Omental fat pad (tissue), 4 donors: Measurements from ENCODE around the gene SBDS. TPM values are rescaled to one million over a fixed set of nuclear protein-coding genes. Genes with fewer than 3 reads are reported as not detected.
A peak's percentile ranks its signal among the peaks of the same experiment; 100 is the strongest.
"Not testable (repeated sequence)": the region's sequence is repeated elsewhere in the genome, so short reads cannot be mapped to it uniquely, and the experiment has no call there.

Source experiments
- ATAC-seq: fragments of 150-250 bp; one replicate; pipeline ENCODE4 v1.9.1; 2016; ENCODE audit warnings: mild to moderate bottlenecking, moderate library complexity; ENCODE audit not compliant: low FRiP score
- DNase-seq: peaks from one replicate; pipeline ENCODE4 v3.0.0-alpha.2; 2019; ENCODE audit warnings: low spot score
- CTCF ChIP-seq, 3 donors: fragments of 450-650 bp; IDR thresholded peaks; one replicate each; pipeline ENCODE4 v1.5.1; 2016 to 2017; ENCODE audit warnings: antibody characterized with exemption in 3 of 3, mild to moderate bottlenecking in 3 of 3, moderate library complexity in 2 of 3
- total RNA-seq, 4 donors: library from RNA; depleted of rRNA; stranded (reverse); fragments of >200 nt; gene quantifications; one replicate each; pipeline ENCODE4 v1.1.0, GENCODE V29; 2016

Gene SBDS
- total RNA-seq, result 100 to 1,000 TPM in 3 of 4 donors, 10 to 100 TPM in 1; 90.3 to 159 (median 146) TPM

DNA sequence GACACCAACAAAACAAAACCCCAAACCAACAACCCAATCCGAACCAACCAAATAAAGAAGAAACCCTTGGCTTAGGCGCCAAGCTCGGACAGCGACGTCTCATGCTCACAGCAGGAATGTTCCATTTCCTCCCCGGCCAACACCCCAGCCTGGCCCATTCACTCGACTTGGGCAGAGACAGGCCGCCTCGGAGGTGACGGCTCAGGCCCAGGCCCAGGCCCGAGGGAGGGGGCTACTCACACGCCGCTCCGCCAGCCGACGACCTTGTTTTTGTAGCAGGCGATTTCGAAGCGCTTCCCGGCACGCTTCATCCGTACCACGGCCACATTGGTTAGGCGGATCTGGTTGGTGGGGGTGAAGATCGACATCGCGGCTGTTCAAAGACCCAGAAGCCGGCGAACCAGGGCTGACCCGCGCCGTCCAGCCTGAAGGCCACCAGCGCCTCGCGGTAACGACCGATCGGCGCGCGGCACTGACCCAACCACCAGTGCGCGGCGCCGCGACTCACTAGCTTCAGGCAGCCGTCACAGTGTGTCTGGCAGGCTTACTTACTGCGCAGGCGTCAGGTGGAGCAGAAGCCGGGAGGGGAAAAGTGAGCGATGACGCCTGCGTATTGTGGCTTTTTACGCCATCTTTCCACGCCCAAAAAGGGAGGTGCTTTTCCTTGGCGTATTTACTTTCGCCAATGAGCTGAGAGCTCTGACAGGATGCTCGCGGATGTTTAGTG is at the start of gene SBDS:
TSS of gene SBDS (minus strand) at position 537 of the 727 bp plus-strand sequence. CDS start at position 368, 169 bp downstream.
- ATAC-seq (peak; percentile 84), DNase-seq (peak; percentile 81)

DNA sequence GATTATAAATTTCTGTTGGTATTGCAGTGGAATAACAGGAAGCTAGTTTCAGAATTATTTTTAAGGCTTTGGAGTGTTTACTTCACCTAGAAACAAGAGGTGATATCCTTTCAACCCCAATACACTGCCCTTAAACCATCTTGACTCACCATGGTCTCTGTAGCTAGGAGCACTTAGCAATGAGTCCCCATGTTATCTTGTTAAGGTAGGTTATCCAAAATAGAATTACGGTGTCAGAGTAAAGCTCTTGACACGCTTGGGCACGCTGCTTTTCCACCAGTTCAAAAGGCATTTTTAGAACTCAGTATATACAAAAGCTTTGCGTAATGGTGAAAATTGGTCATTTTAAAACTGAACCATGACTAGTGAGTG is 48.2 kb upstream of the SBDS start:
- not testable (repeated sequence) for DNase-seq, ATAC-seq

DNA sequence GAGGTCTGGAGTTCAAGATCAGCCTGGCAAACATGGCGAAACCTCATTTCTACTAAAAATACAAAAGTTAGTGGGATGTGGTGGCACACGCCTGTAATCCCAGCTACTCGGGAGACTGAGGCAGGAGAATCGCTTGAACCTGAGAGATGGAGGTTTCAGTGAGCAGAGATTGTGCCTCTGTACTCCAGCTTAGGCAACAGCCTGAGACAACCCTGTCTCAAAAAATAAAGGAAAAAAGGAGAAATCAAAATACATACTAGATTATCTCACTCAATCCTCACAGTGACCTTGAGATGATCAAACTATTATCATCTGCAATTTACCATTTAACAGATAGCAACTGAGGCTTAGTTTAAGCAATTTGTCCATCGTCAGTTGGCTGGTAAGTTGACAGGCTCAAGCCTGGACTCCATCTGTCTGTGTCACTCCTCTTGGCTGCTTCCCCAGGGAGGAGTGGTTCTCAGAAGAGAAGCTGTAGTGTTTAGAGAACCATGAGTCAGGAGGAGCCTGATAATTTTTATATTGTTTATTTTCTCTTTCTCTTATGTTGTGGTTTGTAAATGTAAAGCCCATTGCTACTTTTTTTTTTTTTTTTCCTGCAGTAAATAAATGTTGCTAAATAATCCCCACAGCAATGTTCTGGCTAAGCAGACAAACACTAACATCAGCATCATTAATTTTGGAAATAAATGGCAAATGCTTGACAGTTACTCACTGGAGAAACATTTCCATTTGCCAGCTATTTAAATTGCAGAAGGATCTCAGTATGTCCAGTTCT is 47.6 kb upstream of the SBDS start:
- DNase-seq, result not testable (repeated sequence)
- ATAC-seq, result peak; percentile 88

DNA sequence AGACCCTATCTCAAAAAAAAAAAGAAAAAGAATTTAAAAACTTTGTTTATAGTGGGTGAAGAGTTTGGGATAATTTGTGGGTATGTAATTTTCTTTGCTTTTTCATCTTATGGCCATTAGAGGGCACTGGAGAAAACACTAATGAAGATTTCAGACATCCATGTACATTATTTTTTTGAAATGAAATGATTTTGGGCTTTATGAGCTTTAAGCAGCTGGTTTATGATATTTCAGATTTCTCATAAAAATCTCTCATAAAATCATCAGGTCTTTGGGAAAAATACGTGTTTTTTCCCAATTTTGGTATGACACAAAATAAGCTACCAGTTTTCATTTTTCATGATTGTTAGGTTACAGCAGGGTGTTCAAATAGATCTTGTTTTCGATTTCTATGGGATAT is 45.4 kb upstream of the SBDS start:
- DNase-seq, ATAC-seq: not testable (repeated sequence)

DNA sequence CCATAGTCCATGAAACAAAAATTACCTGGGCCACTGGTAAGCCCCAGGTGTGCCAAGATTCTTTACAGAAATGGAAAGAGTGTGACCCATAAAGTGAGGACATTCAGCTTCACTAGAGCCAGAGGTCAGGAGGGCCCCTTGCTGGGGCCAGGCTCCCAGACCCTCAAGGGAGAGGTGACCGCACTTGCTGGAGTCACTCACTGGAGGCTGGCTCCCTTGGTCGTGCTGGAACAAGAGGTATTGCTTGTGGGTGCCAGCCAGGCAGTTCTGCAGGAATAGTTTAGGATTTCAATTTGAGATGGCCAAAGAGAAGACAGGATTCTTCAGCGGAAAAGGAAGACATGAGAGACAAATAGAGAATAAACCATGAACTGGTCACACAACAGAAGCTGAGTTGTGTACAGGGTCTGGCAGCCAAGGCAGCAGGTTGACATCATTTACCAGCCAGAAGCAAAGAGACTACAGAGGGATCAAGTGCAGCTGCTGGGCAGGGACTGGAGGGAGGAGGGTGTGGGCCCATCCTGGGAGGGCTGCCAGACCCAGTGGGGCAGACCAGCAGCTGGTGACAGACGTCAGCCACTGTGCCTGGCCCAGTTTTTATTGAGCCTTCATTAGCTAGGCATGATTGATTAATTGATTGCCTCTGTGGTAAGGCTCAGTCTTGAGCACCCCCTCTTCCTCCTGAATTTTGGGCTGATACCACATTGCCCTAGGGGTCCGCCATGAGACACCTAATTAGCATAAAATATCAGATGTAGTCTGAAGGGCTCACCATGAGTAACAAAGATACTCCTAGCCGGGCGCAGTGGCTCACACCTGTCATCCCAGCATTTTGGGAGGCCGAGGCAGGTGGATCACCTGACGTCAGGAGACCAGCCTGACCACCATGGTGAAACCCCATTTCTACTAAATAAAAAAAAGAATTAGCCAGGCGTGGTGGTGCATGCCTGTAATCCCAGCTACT is 41.3 kb upstream of the SBDS start:
- DNase-seq, ATAC-seq: not testable (repeated sequence)

DNA sequence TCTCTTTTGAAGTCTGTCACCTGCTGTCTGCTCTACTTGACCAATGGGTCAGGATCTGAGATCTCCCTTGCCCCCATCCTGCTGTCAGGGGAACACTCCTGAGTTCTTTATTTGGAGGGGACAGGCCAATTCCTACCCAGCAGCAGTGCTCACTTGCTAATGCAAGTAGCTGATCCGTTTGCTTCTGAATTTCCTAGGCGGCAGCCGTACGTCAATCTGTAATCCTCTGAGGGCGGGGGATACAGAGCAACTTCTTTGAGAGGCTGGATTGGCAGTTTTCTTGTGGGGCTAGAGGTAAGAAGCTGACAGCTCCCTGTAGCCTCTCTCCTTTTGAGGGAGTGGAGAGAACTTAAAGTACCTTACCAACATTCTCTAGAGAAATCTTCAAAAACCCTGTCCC is 37.9 kb upstream of the SBDS start:
- ATAC-seq, result no peak
- no peak for DNase-seq
- no peak for TF ChIP-seq CTCF (IDR thresholded peaks at IDR 0.05)

DNA sequence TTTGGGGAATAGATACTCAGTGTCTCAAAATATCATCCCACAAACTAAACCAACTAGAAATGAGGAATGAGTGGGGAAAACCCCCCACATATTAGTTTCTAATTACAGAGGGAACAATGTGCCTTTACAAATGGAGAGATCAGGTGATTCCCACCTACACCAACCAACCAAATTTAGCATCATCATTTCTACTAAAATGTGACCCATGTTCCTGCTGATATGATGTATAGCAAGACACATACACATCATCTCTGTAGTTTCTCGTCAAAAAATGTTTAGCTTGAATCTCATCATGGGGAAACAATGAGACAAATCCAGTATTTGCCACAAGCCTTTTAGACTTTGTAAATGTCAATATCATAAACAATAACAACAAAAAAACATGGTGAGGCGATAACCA is 36.3 kb upstream of the SBDS start:
- DNase-seq, ATAC-seq: not testable (repeated sequence)

GRCh38 chr7:67025459-67025858 is 30.1 kb upstream of the SBDS start:
- DNase-seq, ATAC-seq: not testable (repeated sequence)

DNA sequence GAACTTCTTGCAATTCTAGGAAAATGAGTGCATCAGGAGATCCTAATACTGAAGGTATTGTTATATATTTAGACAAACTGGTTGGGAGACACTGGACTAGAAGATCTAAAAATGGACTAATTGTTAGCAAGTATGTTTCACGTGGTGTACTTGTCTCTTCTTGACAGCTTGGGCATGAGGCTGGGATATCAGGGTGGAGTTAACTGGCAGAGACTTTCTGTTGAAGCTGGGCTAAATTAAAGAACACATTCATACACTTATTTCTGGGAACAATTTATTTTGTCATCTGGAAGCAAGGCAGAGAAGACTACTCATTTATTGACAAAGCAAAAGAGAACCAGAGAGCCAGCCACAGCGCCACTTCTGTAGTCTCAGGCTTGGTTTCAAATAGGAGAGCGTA is 27.1 kb upstream of the SBDS start:
- DNase-seq, result no peak
- TF ChIP-seq CTCF (IDR thresholded peaks at IDR 0.05), result no peak
- no peak for ATAC-seq

DNA sequence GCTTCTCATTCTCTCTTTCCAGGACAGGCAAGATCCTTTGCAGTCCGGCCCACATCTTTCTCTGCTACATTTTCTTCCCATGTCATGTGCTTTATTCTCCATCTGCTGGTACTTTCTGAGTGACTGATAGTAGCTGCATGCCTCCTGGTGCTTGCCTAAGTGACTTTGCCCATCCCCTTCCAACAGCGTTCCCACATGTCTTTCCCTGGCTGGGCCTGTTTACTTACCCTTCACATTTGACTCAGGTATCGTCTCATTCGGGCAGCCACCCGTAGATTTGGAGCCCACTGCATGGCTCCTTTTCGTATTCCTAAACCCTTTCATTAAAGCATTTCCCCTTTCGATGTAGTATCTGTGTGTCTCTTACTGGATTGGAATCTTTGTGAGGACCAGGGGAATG is 25.9 kb upstream of the SBDS start:
- ATAC-seq (no peak), DNase-seq (no peak)

More for the DNA sequence above, 25.9 kb upstream of the SBDS start:
- TF ChIP-seq CTCF (IDR thresholded peaks at IDR 0.05), result no peak
